ENCODE data around the gene IFT57. TPM values are rescaled to one million over a fixed set of nuclear protein-coding genes. Genes with fewer than 3 reads are reported as not detected.

Gene IFT57
- total and polyA plus RNA-seq, 9 of the 15 experiments (the other 6 are each of a cell fraction or from before 2014, with no cell fraction given), result 1.5 to 20.1 (median 9.9) TPM

DNA sequence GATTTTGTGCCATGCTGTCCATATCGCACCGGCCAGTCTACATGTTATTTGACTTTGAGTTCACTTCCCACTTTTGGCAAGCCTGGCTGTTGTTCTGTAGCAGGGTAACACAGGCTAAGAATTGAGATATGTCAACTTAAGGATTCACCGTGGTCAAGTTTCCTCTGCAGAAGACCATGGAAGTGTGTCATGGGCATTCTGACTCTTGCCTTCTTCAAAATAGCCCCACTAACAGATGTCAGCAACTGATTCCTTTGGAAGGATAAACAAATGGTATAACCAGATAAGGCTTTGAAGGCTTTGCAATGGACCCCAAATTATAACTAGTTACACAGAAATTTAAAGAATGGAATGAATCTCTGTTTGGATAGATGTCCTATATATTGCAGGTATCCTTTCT lies 111.3 kb downstream of the IFT57 start (continued):
- TF ChIP-seq FOSL1 (tag; conservative IDR thresholded peaks at IDR 0.05) (peak; percentile 42), EP300 (IDR thresholded peaks at IDR 0.05; ENCODE audit: low read length) (peak; percentile 37; the same call in 1 of the 2 replicates), SOX6 (IDR thresholded peaks at IDR 0.05) (0 out of 2 replicates have a peak, but pooled peaks have one; percentile 16), BCL6 (CRISPR knock-in tag; IDR thresholded peaks at IDR 0.05) (no peak), MAFK (IDR thresholded peaks at IDR 0.05; ENCODE audit: low read length) (no peak), MXI1 (IDR thresholded peaks at IDR 0.05; ENCODE audit: low read depth, low read length) (no peak), TAL1 (IDR thresholded peaks at IDR 0.05) (peak; percentile 68), EWSR1 (IDR thresholded peaks at IDR 0.05; ENCODE audit: borderline replicate concordance, low read depth, partially characterized antibody) (no peak), CBFA2T2 (conservative IDR thresholded peaks at IDR 0.05) (peak; percentile 40), NBN (IDR thresholded peaks at IDR 0.05; ENCODE audit: low read depth) (no peak), ZC3H11A (IDR thresholded peaks at IDR 0.05; ENCODE audit: low read depth, low read length) (no peak), TBL1XR1 (IDR thresholded peaks at IDR 0.05; ENCODE audit: low read length in 2 of 2) (no peak), ZNF444 (CRISPR knock-in tag; IDR thresholded peaks at IDR 0.05) (no peak)
- TF ChIP-seq, protein P1, sequence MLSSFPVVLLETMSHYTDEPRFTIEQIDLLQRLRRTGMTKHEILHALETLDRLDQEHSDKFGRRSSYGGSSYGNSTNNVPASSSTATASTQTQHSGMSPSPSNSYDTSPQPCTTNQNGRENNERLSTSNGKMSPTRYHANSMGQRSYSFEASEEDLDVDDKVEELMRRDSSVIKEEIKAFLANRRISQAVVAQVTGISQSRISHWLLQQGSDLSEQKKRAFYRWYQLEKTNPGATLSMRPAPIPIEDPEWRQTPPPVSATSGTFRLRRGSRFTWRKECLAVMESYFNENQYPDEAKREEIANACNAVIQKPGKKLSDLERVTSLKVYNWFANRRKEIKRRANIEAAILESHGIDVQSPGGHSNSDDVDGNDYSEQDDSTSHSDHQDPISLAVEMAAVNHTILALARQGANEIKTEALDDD (IDR thresholded peaks at IDR 0.05), result peak; percentile 14; the same call in 1 of the 2 replicates
- TF ChIP-seq, protein P2, sequence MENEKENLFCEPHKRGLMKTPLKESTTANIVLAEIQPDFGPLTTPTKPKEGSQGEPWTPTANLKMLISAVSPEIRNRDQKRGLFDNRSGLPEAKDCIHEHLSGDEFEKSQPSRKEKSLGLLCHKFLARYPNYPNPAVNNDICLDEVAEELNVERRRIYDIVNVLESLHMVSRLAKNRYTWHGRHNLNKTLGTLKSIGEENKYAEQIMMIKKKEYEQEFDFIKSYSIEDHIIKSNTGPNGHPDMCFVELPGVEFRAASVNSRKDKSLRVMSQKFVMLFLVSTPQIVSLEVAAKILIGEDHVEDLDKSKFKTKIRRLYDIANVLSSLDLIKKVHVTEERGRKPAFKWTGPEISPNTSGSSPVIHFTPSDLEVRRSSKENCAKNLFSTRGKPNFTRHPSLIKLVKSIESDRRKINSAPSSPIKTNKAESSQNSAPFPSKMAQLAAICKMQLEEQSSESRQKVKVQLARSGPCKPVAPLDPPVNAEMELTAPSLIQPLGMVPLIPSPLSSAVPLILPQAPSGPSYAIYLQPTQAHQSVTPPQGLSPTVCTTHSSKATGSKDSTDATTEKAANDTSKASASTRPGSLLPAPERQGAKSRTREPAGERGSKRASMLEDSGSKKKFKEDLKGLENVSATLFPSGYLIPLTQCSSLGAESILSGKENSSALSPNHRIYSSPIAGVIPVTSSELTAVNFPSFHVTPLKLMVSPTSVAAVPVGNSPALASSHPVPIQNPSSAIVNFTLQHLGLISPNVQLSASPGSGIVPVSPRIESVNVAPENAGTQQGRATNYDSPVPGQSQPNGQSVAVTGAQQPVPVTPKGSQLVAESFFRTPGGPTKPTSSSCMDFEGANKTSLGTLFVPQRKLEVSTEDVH (IDR thresholded peaks at IDR 0.05; ENCODE audit: low read depth, partially characterized antibody), result no peak

Other genes starting within 250 kb of the IFT57 start
- gene CD47, start 131.4 kb downstream of the IFT57 start, total RNA-seq (2014; rRNA removed), result 21.3 and 24.3 TPM in 2 replicates
- 54.4 and 64.0 TPM in 2 replicates for gene CD47, start 131.4 kb downstream of the IFT57 start, total RNA-seq (2014; rRNA removed; fragmentation: Illumina TruSeq; extraction: Trizol)
- gene CD47, start 131.4 kb downstream of the IFT57 start, total RNA-seq (2015; rRNA removed; fragmentation: Illumina TruSeq; extraction: Trizol), result 38.5 and 41.5 TPM in 2 replicates
- 36.2 and 36.3 TPM in 2 replicates for gene CD47, start 131.4 kb downstream of the IFT57 start, total RNA-seq (2021)
- gene CD47, start 131.4 kb downstream of the IFT57 start, polyA plus RNA-seq (2011; rRNA removed), result 27.5 and 62.6 TPM in 2 replicates
- 36.3 and 38.1 TPM in 2 replicates for gene CD47, start 131.4 kb downstream of the IFT57 start, polyA plus RNA-seq (2014; fragmentation: Illumina TruSeq; extraction: Trizol)
- gene CD47, start 131.4 kb downstream of the IFT57 start, polyA plus RNA-seq (2014; fragmentation: Nextera tagmentation; extraction: Ambion mirVana), result 10 to 100 TPM; 10.2 to 14.9 TPM
- gene CD47, start 131.4 kb downstream of the IFT57 start, polyA plus RNA-seq (2014; rRNA removed), result 29.8 and 38.7 TPM in 2 replicates
- gene HHLA2, start 74.1 kb upstream of the IFT57 start, total RNA-seq (2014; rRNA removed), result not detected in 2 replicates
- gene HHLA2, start 74.1 kb upstream of the IFT57 start, total RNA-seq (2014; rRNA removed; fragmentation: Illumina TruSeq; extraction: Trizol), result not detected in 2 replicates
- gene HHLA2, start 74.1 kb upstream of the IFT57 start, total RNA-seq (2015; rRNA removed; fragmentation: Illumina TruSeq; extraction: Trizol), result not detected in 2 replicates
- gene HHLA2, start 74.1 kb upstream of the IFT57 start, total RNA-seq (2021), result not detected in 2 replicates
- not detected in 2 replicates for gene HHLA2, start 74.1 kb upstream of the IFT57 start, polyA plus RNA-seq (2011; rRNA removed)
- 0.04 TPM in 1 of 2 replicates, not detected in the other for gene HHLA2, start 74.1 kb upstream of the IFT57 start, polyA plus RNA-seq (2014; fragmentation: Illumina TruSeq; extraction: Trizol)
- under 1 TPM in 1 of 2 experiments, not detected in 1; 0.04 TPM for gene HHLA2, start 74.1 kb upstream of the IFT57 start, polyA plus RNA-seq (2014; fragmentation: Nextera tagmentation; extraction: Ambion mirVana)
- gene HHLA2, start 74.1 kb upstream of the IFT57 start, polyA plus RNA-seq (2014; rRNA removed), result not detected in 2 replicates